Lower lobe of right lung (tissue), 2 donors: ENCODE data around the gene UBXN10. TPM values are rescaled to one million over a fixed set of nuclear protein-coding genes. Genes with fewer than 3 reads are reported as not detected.

ENCODE experiments used
- ATAC-seq, 2 donors: fragments of 200-7000 bp; cut with Tn5 transposase; one replicate each; pipeline ENCODE4 v1.9.1; 2020 to 2022; ENCODE audit warnings: mild to moderate bottlenecking in 2 of 2, moderate library complexity in 2 of 2
- DNase-seq: peaks from one replicate; pipeline ENCODE4 v3.0.0-alpha.2; 2020
- H3K27ac ChIP-seq: fragments of 200-600 bp; one replicate; pipeline ENCODE4 v1.8.0; 2022
- H3K27me3 ChIP-seq: fragments of 200-600 bp; one replicate; pipeline ENCODE4 v1.8.0; 2022; ENCODE audit warnings: low read depth
- H3K36me3 ChIP-seq: fragments of 200-600 bp; one replicate; pipeline ENCODE4 v1.8.0; 2022; ENCODE audit warnings: mild to moderate bottlenecking
- H3K4me1 ChIP-seq: fragments of 200-600 bp; one replicate; pipeline ENCODE4 v1.8.0; 2022
- H3K4me3 ChIP-seq: fragments of 200-600 bp; one replicate; pipeline ENCODE4 v1.8.0; 2022; ENCODE audit warnings: mild to moderate bottlenecking
- H3K9me3 ChIP-seq: fragments of 200-600 bp; one replicate; pipeline ENCODE4 v1.8.0; 2022
- CTCF ChIP-seq: fragments of 200-600 bp; IDR thresholded peaks from one replicate; pipeline ENCODE4 v1.8.0; 2022; ENCODE audit warnings: antibody characterized with exemption, mild to moderate bottlenecking
- intact Hi-C: fragments of 100-400 bp; cut with DNase I; formaldehyde crosslinking; loops from one replicate; pipeline ENCODE4 v1.11.0; 2022
- total RNA-seq: library from RNA; stranded (reverse); fragmentation: NEBNext Ultra II Directional; extraction: Animal tissue kit (Norgen Biotek cat#: 25700); gene quantifications from one replicate; pipeline ENCODE4 v1.2.1, GENCODE V29; 2021
- donor health status: DM: no; HTN: yes; CAD: no; lungs with severe emphysema.

UBXN10 gene
- total RNA-seq, 1 donor from 2014 or later = 7.8 TPM

GRCh38 chr1:20138961-20139550, 46.8 kb upstream of the UBXN10 start, which contains the start of gene PLA2G2F:
Gene PLA2G2F (plus strand): TSS chr1:20139323. CDS start chr1:20139428, 105 bp downstream.
- Histone ChIP-seq H3K27me3 (no peaks in the 10 kb centered on the region), H3K9me3 (no peaks in the 10 kb centered on the region), H3K4me3 (no peak within 1 kb of the TSS), H3K36me3 (no peaks in the 10 kb centered on the region), H3K4me1 (no peaks in the 10 kb centered on the region), H3K27ac (no peak within 1 kb of the TSS)
- no peak for ATAC-seq
- intact Hi-C loops = no loop called here
- peak; percentile 22 for DNase-seq
- no peak for TF ChIP-seq CTCF

- ATAC-seq = no peak
Observed at GRCh38 chr1:20139776-20140612, 45.9 kb upstream of the UBXN10 start.

GRCh38 chr1:20141001-20141400, 44.9 kb upstream of the UBXN10 start:
- Histone ChIP-seq H3K4me1 (no peaks in the 10 kb centered on the region), H3K4me3 (no peak overlapping the region), H3K27me3 (no peaks in the 10 kb centered on the region), H3K36me3 (no peaks in the 10 kb centered on the region), H3K9me3 (no peaks in the 10 kb centered on the region), H3K27ac (no peak overlapping the region)
- intact Hi-C loops = no loop called here
- DNase-seq (peak; percentile 13), ATAC-seq (no peak)
- no peak for TF ChIP-seq CTCF

More at GRCh38 chr1:20139776-20140612, 45.9 kb upstream of the UBXN10 start:
- intact Hi-C loops = no loop called here
- H3K9me3 ChIP-seq = no peaks in the 10 kb centered on the region
- no peaks in the 10 kb centered on the region for H3K4me1 ChIP-seq
- H3K4me3 ChIP-seq = no peak overlapping the region
- no peak for TF ChIP-seq CTCF
- H3K36me3 ChIP-seq = no peaks in the 10 kb centered on the region
- no peaks in the 10 kb centered on the region for H3K27me3 ChIP-seq
- no peak overlapping the region for H3K27ac ChIP-seq
- DNase-seq = peak; percentile 18

- no peaks in the 10 kb centered on the region for H3K36me3 ChIP-seq
- intact Hi-C loops = no loop called here
- no peaks in the 10 kb centered on the region for H3K4me1 ChIP-seq
- H3K9me3 ChIP-seq = no peaks in the 10 kb centered on the region
- no peak overlapping the region for H3K4me3 ChIP-seq
- no peak overlapping the region for H3K27ac ChIP-seq
- TF ChIP-seq CTCF = no peak
- DNase-seq (peak; percentile 21), ATAC-seq (no peak)
- no peaks in the 10 kb centered on the region for H3K27me3 ChIP-seq
Observed at GRCh38 chr1:20141466-20141865, 44.4 kb upstream of the UBXN10 start.

GRCh38 chr1:20142001-20142710, 43.7 kb upstream of the UBXN10 start:
- Histone ChIP-seq H3K36me3 (no peaks in the 10 kb centered on the region), H3K4me1 (no peaks in the 10 kb centered on the region), H3K27ac (no peak overlapping the region), H3K4me3 (no peak overlapping the region), H3K9me3 (no peaks in the 10 kb centered on the region), H3K27me3 (no peaks in the 10 kb centered on the region)
- TF ChIP-seq CTCF = no peak
- no peak for ATAC-seq
- intact Hi-C loops = no loop called here
- DNase-seq = peak; percentile 38
